ACHN (cell line): Measurements from ENCODE around the gene DMKN.

Experiments used
- DNase-seq: peaks from one replicate; pipeline ENCODE4 v3.0.0-alpha.2; 2015
- in situ Hi-C: cut with HindIII; loops from 2 replicates; pipeline ENCODE4 v1.10.0; 2017; ENCODE audit warnings: low sequenced_read_pairs, low pct_ligation_motif_present, low pct_unique_long_range_greater_than_20kb

The DMKN gene

GRCh38 chr19:35551091-35551810 lies 37.8 kb upstream of the DMKN start:
- in situ Hi-C loops = no loop called here
- DNase-seq = no peak

- in situ Hi-C loops = no loop called here
- no peak for DNase-seq
These were observed 36.6 kb upstream of the DMKN start for GRCh38 chr19:35549879-35550523.

- in situ Hi-C loops = no loop called here
- DNase-seq = peak; percentile 69
These were observed 35.8 kb upstream of the DMKN start for GRCh38 chr19:35549174-35549788.

GRCh38 chr19:35546532-35546931 lies 33.1 kb upstream of the DMKN start:
- in situ Hi-C loops = no loop called here
- no peak for DNase-seq

- in situ Hi-C loops = no loop called here
- peak; percentile 32 for DNase-seq
These were observed 32.5 kb upstream of the DMKN start for GRCh38 chr19:35545855-35546381.

- peak; percentile 86 for DNase-seq
- in situ Hi-C loops = no loop called here
These were observed 31.8 kb upstream of the DMKN start, which contains the start of gene TMEM147 for GRCh38 chr19:35545001-35545854. Gene TMEM147, plus strand, starts transcription at chr19:35545626. Its CDS starts 114 bp downstream, at chr19:35545740.

- no peak for DNase-seq
- in situ Hi-C loops = no loop called here
These were observed 30.8 kb upstream of the DMKN start for GRCh38 chr19:35544110-35544802.

GRCh38 chr19:35543280-35544109 lies 30.0 kb upstream of the DMKN start:
- in situ Hi-C loops = no loop called here
- DNase-seq = no peak

GRCh38 chr19:35542209-35542608 lies 28.8 kb upstream of the DMKN start:
- in situ Hi-C loops = no loop called here
- DNase-seq = no peak

- no peak for DNase-seq
- in situ Hi-C loops = no loop called here
These were observed 27.0 kb upstream of the DMKN start for GRCh38 chr19:35540356-35540927.

GRCh38 chr19:35539850-35540249 lies 26.4 kb upstream of the DMKN start:
- DNase-seq = no peak
- in situ Hi-C loops = no loop called here

- no peak for DNase-seq
- in situ Hi-C loops = no loop called here
These were observed 25.9 kb upstream of the DMKN start for GRCh38 chr19:35539314-35539713.

- in situ Hi-C loops = no loop called here
- DNase-seq = no peak
These were observed 21.5 kb upstream of the DMKN start for GRCh38 chr19:35534803-35535480.

- DNase-seq = no peak
- in situ Hi-C loops = no loop called here
These were observed 20.5 kb upstream of the DMKN start for GRCh38 chr19:35533822-35534392.

- DNase-seq = no peak
- in situ Hi-C loops = no loop called here
These were observed 19.9 kb upstream of the DMKN start, which contains the start of gene GAPDHS for GRCh38 chr19:35533201-35533821. Gene GAPDHS, plus strand, starts transcription at chr19:35533456. Its CDS starts 72 bp downstream, at chr19:35533528.

GRCh38 chr19:35531291-35531690 lies 17.8 kb upstream of the DMKN start:
- no peak for DNase-seq
- in situ Hi-C loops = no loop called here
